ENCODE measurements around the gene KASH5.

The KASH5 gene

GRCh38 chr19:49395581-49396407 lies 7.7 kb downstream of the KASH5 start:
- no peak for DNase-seq (ENCODE audit: low spot score)

GRCh38 chr19:49396738-49397505 lies 8.9 kb downstream of the KASH5 start:
- no peak for DNase-seq (ENCODE audit: low spot score)

GRCh38 chr19:49398001-49398615 lies 10.1 kb downstream of the KASH5 start:
- DNase-seq (ENCODE audit: low spot score) = no peak

DNA sequence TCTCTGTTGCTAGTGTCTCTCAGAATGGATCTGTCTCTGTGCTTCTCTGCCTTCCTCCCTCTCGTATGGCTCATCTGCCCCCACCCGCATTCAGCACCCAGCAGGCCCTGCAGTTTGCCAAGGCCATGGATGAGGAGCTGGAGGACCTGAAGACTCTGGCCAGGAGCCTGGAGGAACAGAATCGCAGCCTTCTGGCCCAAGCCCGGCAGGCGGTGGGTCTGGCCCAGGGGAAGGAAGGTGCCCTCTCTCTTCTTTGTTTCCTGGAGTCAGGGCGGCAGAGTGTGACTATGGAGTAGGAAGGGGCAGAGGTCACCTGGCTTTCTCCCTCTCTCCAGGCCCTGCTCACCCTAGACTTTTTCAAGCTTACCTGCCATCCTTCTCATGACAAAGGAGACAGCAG lies 10.9 kb downstream of the KASH5 start:
- no peak for DNase-seq (ENCODE audit: low spot score)

GRCh38 chr19:49400029-49400428 lies 12.0 kb downstream of the KASH5 start:
- DNase-seq (ENCODE audit: low spot score) = no peak

DNA sequence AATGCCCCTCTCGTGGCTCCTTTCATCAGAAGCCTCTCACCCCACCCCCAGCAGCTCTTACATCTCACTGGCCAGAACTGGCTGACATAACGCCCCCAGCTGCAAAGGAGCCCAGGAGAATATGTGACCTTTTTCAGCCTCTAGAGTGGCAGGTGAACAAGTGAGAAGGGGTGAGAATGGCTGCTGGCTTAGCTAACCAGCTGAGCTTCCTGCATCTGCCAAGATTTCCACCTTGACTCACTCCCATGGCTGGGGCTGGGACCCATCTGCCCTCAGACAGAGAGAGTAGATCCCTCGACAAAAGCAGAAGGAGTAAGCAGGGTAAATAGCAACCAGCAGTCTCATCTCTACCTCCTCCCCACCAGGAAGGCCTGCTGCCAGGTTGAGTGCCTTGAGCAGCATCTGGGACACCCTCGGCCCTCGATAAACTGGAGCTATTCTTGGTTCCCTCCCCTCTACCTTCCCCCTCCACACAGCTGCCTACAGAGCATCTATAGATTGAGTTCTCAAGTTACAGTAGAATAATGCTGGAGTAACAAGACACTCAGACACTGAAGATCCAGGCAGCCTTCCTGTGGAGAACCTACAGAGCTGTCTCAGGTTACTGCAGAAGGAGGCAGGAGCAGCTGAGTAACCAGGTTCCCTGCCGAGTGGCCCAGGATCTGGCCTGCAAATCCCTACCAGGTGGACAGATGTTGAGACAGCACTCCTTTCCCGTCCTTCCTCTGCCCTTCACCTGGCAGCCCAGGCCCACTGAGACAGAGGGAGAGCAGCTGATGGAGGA lies 15.5 kb downstream of the KASH5 start:
- DNase-seq (ENCODE audit: low spot score) = peak; percentile 73

GRCh38 chr19:49407079-49407478 lies 19.0 kb downstream of the KASH5 start:
- no peak for DNase-seq (ENCODE audit: low spot score)

GRCh38 chr19:49407482-49408015 lies 19.5 kb downstream of the KASH5 start:
- no peak for DNase-seq (ENCODE audit: low spot score)

DNA sequence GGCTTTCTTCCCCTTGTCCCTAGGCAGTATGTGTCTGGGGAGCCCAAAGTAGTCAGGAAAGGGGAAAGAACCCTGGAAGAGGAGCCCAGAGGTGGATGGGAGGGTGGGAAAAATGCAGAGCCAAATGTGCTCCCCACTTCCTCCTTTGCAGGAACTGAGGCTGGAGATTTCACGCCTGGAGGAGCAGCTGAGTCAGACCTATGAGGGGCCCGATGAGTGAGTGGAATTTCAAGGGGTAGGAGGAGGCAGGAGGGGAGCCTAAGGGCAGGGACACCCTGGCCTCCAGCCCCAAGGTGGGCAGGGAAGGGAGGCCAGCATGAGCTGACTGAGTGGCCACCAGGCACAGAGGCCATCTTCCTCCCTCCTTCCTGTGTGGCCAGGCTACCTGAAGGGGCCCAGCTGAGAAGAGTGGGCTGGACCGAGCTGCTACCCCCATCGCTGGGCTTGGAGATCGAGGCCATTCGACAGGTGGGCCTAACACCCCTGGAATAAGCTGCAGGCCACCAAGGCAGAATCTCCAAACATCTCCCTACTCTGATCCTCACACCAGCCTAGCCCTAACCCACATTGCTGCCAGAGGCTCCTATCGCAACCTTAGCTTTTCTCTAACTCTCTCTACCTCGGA lies 20.9 kb downstream of the KASH5 start:
- no peak for DNase-seq (ENCODE audit: low spot score)

DNA sequence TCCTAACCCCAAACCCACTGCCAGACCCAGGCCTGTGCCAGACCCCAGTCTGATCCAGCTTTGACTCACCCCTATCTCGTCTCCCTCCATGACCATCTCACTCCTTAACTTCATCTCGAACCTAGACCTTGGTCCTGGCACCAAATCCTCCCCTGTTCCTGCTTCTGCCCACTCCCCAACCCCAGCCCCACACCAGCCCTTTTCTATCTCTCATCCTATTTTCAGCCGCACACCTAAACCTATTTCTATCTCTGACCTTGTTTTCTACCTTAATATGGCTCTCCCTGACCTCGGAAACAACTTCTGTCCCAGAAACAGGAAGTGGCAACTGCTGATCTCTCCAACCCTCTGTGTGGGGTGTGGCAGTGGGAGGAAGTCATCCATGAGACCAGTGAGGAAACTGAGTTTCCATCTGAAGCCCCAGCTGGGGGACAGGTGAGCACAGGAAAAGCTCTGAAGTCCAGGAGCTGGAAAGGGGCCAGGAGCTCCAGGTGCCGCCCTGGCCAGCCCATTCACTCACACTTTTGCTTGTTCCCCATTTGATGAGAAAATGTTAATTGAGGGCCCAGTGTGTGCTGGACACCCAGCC lies 21.5 kb downstream of the KASH5 start:
- DNase-seq (ENCODE audit: low spot score) = no peak

- no peak for DNase-seq (ENCODE audit: low spot score)
These were observed 23.8 kb downstream of the KASH5 start for GRCh38 chr19:49411681-49412326.

DNA sequence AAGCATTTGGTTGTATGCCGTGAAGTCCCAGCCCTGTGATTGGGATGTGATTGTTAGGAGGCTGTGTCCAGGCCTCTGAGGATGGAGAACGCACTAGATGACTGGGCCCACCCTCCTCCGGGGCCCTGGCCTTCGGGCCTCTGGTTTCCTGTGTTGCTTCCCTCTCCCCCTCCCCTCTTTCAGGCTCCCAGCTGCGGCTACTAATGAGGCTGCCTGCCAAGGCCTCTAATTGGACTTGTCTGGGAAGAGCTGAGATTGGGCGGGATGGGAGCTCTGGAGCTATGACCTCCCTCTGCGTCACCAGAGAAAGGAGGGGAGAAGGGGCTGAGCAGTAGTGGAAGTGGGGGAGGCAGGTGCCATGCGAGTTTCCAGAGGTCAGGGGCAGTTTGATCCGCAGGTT lies 25.3 kb downstream of the KASH5 start:
- no peak for DNase-seq (ENCODE audit: low spot score)

DNA sequence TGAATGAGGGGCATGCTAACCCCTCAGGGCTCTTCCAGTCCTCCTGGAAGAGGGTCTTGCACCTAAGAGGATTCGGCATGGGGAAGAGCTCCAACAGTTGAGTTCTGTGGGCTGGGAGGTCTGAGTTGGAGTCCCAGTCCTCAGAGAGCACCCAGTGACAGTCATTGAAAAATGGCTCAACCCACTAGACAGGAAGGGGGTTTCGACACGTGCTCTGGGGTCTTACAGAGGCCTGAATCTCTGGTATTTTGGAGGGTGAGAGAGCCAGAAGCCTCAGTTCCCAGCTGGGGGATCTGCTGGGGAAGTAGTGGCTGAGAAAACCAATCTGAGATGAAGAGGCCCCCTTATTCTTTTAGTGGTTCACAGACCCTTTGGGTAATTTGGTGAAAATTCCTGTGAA lies 26.2 kb downstream of the KASH5 start:
- no peak for DNase-seq (ENCODE audit: low spot score)

DNA sequence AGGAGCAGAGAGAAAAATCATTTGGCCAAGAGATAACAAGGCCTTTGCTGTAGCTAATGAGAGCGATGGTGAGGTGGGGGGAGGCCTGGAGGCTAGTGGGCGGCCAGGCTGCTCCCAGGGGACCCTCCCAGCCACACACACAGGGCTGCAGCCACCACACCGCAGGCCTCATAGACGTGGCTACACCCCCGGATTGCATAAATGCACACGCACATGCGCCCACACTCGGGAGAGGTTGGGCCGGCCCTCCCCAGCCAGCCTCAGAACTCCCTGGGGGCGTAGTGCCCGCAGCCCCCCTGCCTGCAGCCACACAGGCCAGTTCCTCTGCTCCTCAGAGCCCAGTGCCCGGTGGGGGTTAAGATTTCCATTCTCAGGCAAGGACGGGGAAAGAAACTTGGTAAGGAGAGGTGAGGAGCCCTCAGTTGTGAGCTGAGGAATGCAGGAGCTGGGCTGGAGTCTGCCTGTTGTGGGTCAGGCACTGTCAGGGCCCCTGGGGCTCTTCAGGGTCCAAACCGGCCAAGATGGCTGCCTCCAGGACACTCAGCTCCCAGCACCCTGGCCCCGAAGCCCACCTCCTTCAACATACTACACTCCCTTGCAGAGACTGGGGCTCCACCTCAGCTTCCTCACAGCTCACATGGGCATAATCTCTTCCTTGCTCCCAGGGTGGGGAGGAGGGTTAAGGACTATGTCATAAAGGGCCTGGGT lies 27.2 kb downstream of the KASH5 start:
- no peak for DNase-seq (ENCODE audit: low spot score)

DNA sequence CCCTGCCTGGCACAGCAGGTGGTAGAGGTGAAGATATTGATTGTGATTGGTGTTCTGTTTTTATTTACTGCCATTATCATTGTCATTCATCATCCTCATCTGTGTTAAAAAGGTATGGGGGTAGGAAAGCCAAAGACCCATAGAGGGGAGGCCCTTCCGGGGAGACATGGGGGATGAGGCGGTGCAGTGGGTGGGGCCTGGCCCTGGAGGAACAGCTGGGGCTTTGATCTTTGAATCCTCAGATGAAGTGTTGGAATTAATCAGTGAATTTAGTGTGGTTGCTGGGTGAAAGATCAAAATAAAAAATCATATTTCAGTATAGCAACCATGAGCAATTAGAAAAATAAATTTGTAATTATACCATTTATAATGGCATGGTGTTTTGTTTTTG lies 27.8 kb downstream of the KASH5 start:
- DNase-seq (ENCODE audit: low spot score) = no peak

GRCh38 chr19:49417088-49417487 lies 29.0 kb downstream of the KASH5 start:
- no peak for DNase-seq (ENCODE audit: low spot score)

GRCh38 chr19:49418511-49418910 lies 30.5 kb downstream of the KASH5 start:
- DNase-seq (ENCODE audit: low spot score) = no peak

DNA sequence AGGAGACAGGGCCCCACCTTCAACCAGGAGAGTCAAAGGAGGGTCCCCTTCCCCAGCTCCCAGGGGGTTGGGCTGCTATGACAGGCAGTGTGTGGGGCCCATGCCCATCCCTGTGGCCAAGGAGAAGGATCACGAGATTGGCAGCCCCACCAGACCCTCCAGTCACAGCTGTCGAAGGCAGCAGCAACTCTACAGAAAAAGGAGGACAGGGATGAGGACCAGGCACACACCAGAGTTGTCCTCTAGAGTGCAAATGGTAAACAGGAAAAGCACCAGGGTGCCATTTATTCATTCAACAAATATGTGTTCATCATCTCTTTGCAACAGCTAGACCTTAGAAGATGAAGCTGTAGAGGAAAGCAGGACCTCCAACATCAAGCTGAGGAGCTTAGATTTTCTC lies 31.1 kb downstream of the KASH5 start:
- no peak for DNase-seq (ENCODE audit: low spot score)

DNA sequence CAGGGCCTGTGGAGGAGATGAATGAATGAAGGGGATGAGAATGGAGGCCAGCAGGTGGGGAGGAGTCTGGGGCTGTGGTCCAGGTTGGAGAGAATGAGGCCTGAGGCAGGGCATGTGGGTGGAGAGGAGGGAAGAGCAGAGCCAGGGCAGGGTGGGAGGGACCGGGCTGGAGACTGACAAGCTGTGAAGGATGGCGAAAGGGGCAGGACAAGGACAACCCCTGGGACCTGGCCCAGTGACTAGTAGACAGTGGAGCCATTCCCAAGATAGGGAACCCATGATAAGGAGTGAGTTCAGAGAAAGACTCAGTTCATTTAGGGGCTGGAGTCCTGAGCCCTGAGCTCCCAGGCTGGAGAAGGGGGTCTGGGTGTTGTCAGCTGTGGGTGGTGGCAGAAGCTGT lies 32.2 kb downstream of the KASH5 start:
- no peak for DNase-seq (ENCODE audit: low spot score)
